Keratinocyte (primary cell): ENCODE data around the gene OR8H1. TPM values are rescaled to one million over a fixed set of nuclear protein-coding genes. Genes with fewer than 3 reads are reported as not detected.

Experiments used
- DNase-seq: peaks from one replicate; pipeline ENCODE4 v3.0.0-alpha.2; 2011; ENCODE audit warnings: low read depth, missing footprints, low spot score
- FAIRE-seq: peaks from 2 replicates; lab custom pipeline; 2011; peaks lifted over from hg19 to GRCh38; lab: Jason Lieb, UNC
- H2AFZ ChIP-seq: 2 replicates; pipeline ENCODE4 v1.6.0; 2012; ENCODE audit warnings: low read length, control low read depth, inconsistent platforms; ENCODE audit not compliant: control insufficient read depth
- H3K27ac ChIP-seq: 2 replicates; pipeline ENCODE4 v1.5.1; 2011; ENCODE audit warnings: low read length; ENCODE audit not compliant: control insufficient read depth, insufficient read depth
- H3K27me3 ChIP-seq: 3 replicates; pipeline ENCODE4 v1.6.0; 2011; ENCODE audit warnings: low read length; ENCODE audit not compliant: control insufficient read depth, insufficient read depth; ENCODE audit errors: extremely low read depth
- H3K36me3 ChIP-seq, 2 experiments: 2 replicates in 1 of 2; 3 replicates in 1 of 2; pipeline ENCODE4 v1.5.1; 2011; ENCODE audit warnings: low read length in 2 of 2, mild to moderate bottlenecking in 1 of 2; ENCODE audit not compliant: control insufficient read depth in 2 of 2, insufficient read depth in 2 of 2; ENCODE audit errors: extremely low read depth in 1 of 2
- H3K4me1 ChIP-seq: 3 replicates; pipeline ENCODE4 v1.5.1; 2011; ENCODE audit warnings: low read length; ENCODE audit not compliant: control insufficient read depth, insufficient read depth; ENCODE audit errors: extremely low read depth
- H3K4me2 ChIP-seq: 3 replicates; pipeline ENCODE4 v1.6.0; 2011; ENCODE audit warnings: low read depth, low read length; ENCODE audit not compliant: control insufficient read depth, insufficient read depth; ENCODE audit errors: extremely low read depth
- H3K4me3 ChIP-seq, 3 experiments: fragments of 200-600 bp in 1 of 3; sonication (generic) in 1 of 3; 2 replicates in 2 of 3; 3 replicates in 1 of 3; pipeline ENCODE4 v1.5.1; 2011 to 2016; ENCODE audit warnings: low read length in 3 of 3, mild to moderate bottlenecking in 3 of 3, control low read depth in 2 of 3, inconsistent platforms in 1 of 3, low read depth in 1 of 3, mixed read lengths in 1 of 3, mixed run types in 1 of 3, moderate library complexity in 1 of 3; ENCODE audit not compliant: control insufficient read depth in 2 of 3, insufficient read depth in 2 of 3; ENCODE audit errors: extremely low read depth in 1 of 3
- H3K79me2 ChIP-seq: 2 replicates; pipeline ENCODE4 v1.6.0; 2012; ENCODE audit warnings: low read length; ENCODE audit not compliant: control insufficient read depth, insufficient read depth
- H3K9ac ChIP-seq: 3 replicates; pipeline ENCODE4 v1.6.0; 2011; ENCODE audit warnings: low read length; ENCODE audit not compliant: control insufficient read depth, insufficient read depth; ENCODE audit errors: extremely low read depth
- H3K9me1 ChIP-seq: 3 replicates; pipeline ENCODE4 v1.6.0; 2011; ENCODE audit warnings: low read length; ENCODE audit not compliant: control insufficient read depth, insufficient read depth; ENCODE audit errors: extremely low read depth
- H3K9me3 ChIP-seq: 2 replicates; pipeline ENCODE4 v1.5.1; 2012; ENCODE audit warnings: low read depth, low read length; ENCODE audit not compliant: control insufficient read depth
- H4K20me1 ChIP-seq: 3 replicates; pipeline ENCODE4 v1.6.0; 2011; ENCODE audit warnings: low read length; ENCODE audit not compliant: control insufficient read depth, insufficient read depth; ENCODE audit errors: extremely low read depth
- EZH2 ChIP-seq: IDR thresholded peaks from one replicate; pipeline ENCODE4 v1.6.1; 2012; ENCODE audit warnings: inconsistent platforms, mild to moderate bottlenecking, low read length, moderate library complexity
- dilution Hi-C: fragments of 300-500 bp; cut with MboI; formaldehyde crosslinking; loops from one replicate; pipeline ENCODE4 v1.7.0; 2020; ENCODE audit warnings: low sequenced_read_pairs; ENCODE audit not compliant: extremely low pct_ligation_motif_present
- polyA plus RNA-seq, 5 experiments: library from polyadenylated mRNA; depleted of rRNA in 3 of 5; stranded (reverse) in 3 of 5; stranded (forward) in 1 of 5; unstranded in 1 of 5; fragments of >200 nt; gene quantifications; 1 replicate in 1 of 5; 2 replicates in 3 of 5; 3 replicates in 1 of 5; pipeline versions ENCODE4 v1.2.1 to v1.2.3, GENCODE V29; 2011 to 2012; ENCODE audit warnings: missing spikeins in 2 of 5, low read depth in 1 of 5, low replicate concordance in 1 of 5
- TF ChIP-seq, protein P1 (sequence below), 3 experiments: IDR thresholded peaks in 1 of 3; conservative IDR thresholded peaks in 1 of 3; optimal IDR thresholded peaks in 1 of 3; 2 replicates in 2 of 3; 3 replicates in 1 of 3; pipeline versions ENCODE3 to v1.5.1; 2011; ENCODE audit warnings: low read length in 3 of 3, mild to moderate bottlenecking in 3 of 3, moderate library complexity in 2 of 3, control low read depth in 1 of 3, inconsistent platforms in 1 of 3; ENCODE audit not compliant: insufficient read depth in 2 of 3; ENCODE audit errors: extremely low read depth in 1 of 3

Gene OR8H1
- polyA plus RNA-seq, 1 donor (not counting 4 experiments of a cell fraction or from before 2014, with no cell fraction given) = not detected

DNA sequence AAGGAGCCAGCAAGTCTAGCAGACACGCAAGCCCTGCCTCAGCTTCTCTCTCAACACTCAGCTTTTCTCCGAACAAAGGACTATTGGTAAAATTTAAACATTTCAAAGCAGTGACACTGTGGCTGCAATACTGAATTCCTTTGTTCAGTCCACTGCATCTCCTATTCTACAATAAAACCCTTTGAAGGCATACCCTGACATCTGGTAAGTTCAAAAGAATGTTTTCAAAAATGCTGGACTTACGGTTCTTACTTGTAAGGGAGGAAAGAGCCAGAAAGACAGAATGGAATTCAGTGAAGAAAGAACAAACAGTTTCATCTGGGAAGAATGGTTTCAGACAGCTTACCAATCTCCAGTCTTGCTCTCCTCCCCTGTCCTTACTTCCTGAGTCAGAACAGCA, 41.1 kb upstream of the OR8H1 start:
- Histone ChIP-seq H4K20me1 (no peaks in the 10 kb centered on the region), H3K4me3 (no peak overlapping the region), H3K79me2 (no peaks in the 10 kb centered on the region), H3K9me3 (no peaks in the 10 kb centered on the region), H3K4me1 (no peaks in the 10 kb centered on the region), H3K4me2 (no peak overlapping the region), H3K36me3 (no peaks in the 10 kb centered on the region), H3K9ac (no peak overlapping the region), H3K27me3 (no peaks in the 10 kb centered on the region), H3K9me1 (no peaks in the 10 kb centered on the region), H3K27ac (no peak overlapping the region), H2AFZ (no peak overlapping the region)
- DNase-seq (no peak), FAIRE-seq (no peak)
- dilution Hi-C loops = no loop called here
- TF ChIP-seq EZH2 = no peak
- TF ChIP-seq, protein P1, sequence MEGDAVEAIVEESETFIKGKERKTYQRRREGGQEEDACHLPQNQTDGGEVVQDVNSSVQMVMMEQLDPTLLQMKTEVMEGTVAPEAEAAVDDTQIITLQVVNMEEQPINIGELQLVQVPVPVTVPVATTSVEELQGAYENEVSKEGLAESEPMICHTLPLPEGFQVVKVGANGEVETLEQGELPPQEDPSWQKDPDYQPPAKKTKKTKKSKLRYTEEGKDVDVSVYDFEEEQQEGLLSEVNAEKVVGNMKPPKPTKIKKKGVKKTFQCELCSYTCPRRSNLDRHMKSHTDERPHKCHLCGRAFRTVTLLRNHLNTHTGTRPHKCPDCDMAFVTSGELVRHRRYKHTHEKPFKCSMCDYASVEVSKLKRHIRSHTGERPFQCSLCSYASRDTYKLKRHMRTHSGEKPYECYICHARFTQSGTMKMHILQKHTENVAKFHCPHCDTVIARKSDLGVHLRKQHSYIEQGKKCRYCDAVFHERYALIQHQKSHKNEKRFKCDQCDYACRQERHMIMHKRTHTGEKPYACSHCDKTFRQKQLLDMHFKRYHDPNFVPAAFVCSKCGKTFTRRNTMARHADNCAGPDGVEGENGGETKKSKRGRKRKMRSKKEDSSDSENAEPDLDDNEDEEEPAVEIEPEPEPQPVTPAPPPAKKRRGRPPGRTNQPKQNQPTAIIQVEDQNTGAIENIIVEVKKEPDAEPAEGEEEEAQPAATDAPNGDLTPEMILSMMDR (optimal IDR thresholded peaks at IDR 0.05 in 1 of 3, IDR thresholded peaks at IDR 0.05 in 1 of 3, conservative IDR thresholded peaks at IDR 0.05 in 1 of 3; ENCODE audit: extremely low read depth in 1 of 3, insufficient read depth in 2 of 3, low read length in 3 of 3) = no peak

DNA sequence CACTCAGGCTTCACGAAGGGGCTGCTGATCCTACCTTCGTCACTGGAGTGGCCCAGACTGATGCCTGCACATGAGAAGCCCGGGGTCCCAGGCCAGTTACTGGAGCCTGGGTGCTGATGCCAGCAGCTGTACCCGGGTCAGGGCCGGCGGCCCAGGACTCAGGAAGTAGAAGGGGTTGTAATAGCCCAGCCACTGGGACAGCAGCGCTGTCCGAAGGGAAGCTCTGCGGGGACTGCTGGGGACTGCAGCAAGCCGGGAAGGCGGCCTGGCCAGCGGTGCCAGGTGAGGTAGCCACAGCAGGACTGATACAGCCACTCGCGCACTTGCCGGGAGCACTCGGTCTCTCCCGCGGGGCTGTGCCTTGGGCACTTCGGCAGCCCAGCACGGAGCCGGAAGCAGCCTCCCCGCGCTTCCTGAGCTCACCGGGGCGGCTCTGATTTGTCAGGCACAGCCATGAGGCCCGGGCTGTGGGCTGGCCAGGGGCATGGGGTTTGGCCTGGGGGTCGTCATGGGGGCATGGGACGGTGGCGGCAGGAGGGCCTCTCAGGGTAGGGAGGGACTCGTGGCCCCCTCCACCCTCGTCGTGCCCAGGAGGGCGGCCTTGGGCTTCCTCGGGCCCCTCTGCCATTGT, 39.9 kb upstream of the OR8H1 start:
- no peak for FAIRE-seq
- no peaks in the 10 kb centered on the region for H4K20me1 ChIP-seq
- TF ChIP-seq, protein P1 (optimal IDR thresholded peaks at IDR 0.05 in 1 of 3, IDR thresholded peaks at IDR 0.05 in 1 of 3, conservative IDR thresholded peaks at IDR 0.05 in 1 of 3; ENCODE audit: extremely low read depth in 1 of 3, insufficient read depth in 2 of 3, low read length in 3 of 3) = no peak
- no peak for TF ChIP-seq EZH2

More for the DNA sequence above, 39.9 kb upstream of the OR8H1 start:
- Histone ChIP-seq H3K36me3 (no peaks in the 10 kb centered on the region), H3K27ac (no peak overlapping the region), H3K9ac (no peak overlapping the region), H2AFZ (no peak overlapping the region), H3K4me2 (no peak overlapping the region), H3K9me3 (no peaks in the 10 kb centered on the region), H3K79me2 (no peaks in the 10 kb centered on the region), H3K4me3 (no peak overlapping the region), H3K4me1 (no peaks in the 10 kb centered on the region), H3K9me1 (no peaks in the 10 kb centered on the region), H3K27me3 (no peaks in the 10 kb centered on the region)
- dilution Hi-C loops = no loop called here
- no peak for DNase-seq
